ENCODE data around the gene CFAP47.
"Not testable (repeated sequence)": the region's sequence is repeated elsewhere in the genome, so short reads cannot be mapped to it uniquely, and the experiment has no call there.

CFAP47 gene

GRCh38 chrX:36218801-36219200 is 299.3 kb downstream of the CFAP47 start:
- DNase-seq (ENCODE audit: low read depth in 2 of 3, low spot score in 1 of 3): no peak

- DNase-seq (ENCODE audit: low read depth in 2 of 3, low spot score in 1 of 3): not testable (repeated sequence)
Measured at GRCh38 chrX:36234840-36235528, 315.4 kb downstream of the CFAP47 start.

- no peak for DNase-seq (ENCODE audit: low read depth in 2 of 3, low spot score in 1 of 3)
Measured at GRCh38 chrX:36241397-36241796, 321.9 kb downstream of the CFAP47 start.

- no peak for DNase-seq (ENCODE audit: low read depth in 2 of 3, low spot score in 1 of 3)
Measured at GRCh38 chrX:36266155-36266554, 346.6 kb downstream of the CFAP47 start.

GRCh38 chrX:36310136-36310535 is 390.6 kb downstream of the CFAP47 start:
- DNase-seq (ENCODE audit: low read depth in 2 of 3, low spot score in 1 of 3): no peak

- DNase-seq (ENCODE audit: low read depth in 2 of 3, low spot score in 1 of 3): no peak
Measured at GRCh38 chrX:36314303-36314702, 394.8 kb downstream of the CFAP47 start.

- DNase-seq (ENCODE audit: low read depth in 2 of 3, low spot score in 1 of 3): no peak
Measured at GRCh38 chrX:36334572-36334971, 415.0 kb downstream of the CFAP47 start.

GRCh38 chrX:36336751-36337150 is 417.2 kb downstream of the CFAP47 start:
- no peak for DNase-seq (ENCODE audit: low read depth in 2 of 3, low spot score in 1 of 3)

GRCh38 chrX:36344301-36344700 is 424.8 kb downstream of the CFAP47 start:
- no peak for DNase-seq (ENCODE audit: low read depth in 2 of 3, low spot score in 1 of 3)

- DNase-seq (ENCODE audit: low read depth in 2 of 3, low spot score in 1 of 3): no peak
Measured at GRCh38 chrX:36348509-36348908, 429.0 kb downstream of the CFAP47 start.

GRCh38 chrX:36357855-36358254 is 438.3 kb downstream of the CFAP47 start:
- DNase-seq (ENCODE audit: low read depth in 2 of 3, low spot score in 1 of 3): no peak

GRCh38 chrX:36364262-36364661 is 444.7 kb downstream of the CFAP47 start:
- DNase-seq (ENCODE audit: low read depth in 2 of 3, low spot score in 1 of 3): no peak

GRCh38 chrX:36383495-36383894 is 464.0 kb downstream of the CFAP47 start:
- DNase-seq (ENCODE audit: low read depth in 2 of 3, low spot score in 1 of 3): no peak

GRCh38 chrX:36388901-36389300 is 469.4 kb downstream of the CFAP47 start:
- DNase-seq (ENCODE audit: low read depth in 2 of 3, low spot score in 1 of 3): no peak

- no peak for DNase-seq (ENCODE audit: low read depth in 2 of 3, low spot score in 1 of 3)
Measured at GRCh38 chrX:36401774-36402173, 482.2 kb downstream of the CFAP47 start.

GRCh38 chrX:36407836-36408235 is 488.3 kb downstream of the CFAP47 start:
- DNase-seq (ENCODE audit: low read depth in 2 of 3, low spot score in 1 of 3): no peak

- DNase-seq (ENCODE audit: low read depth in 2 of 3, low spot score in 1 of 3): no peak
Measured at GRCh38 chrX:36414056-36414455, 494.5 kb downstream of the CFAP47 start.

- DNase-seq (ENCODE audit: low read depth in 2 of 3, low spot score in 1 of 3): no peak
Measured at GRCh38 chrX:36422368-36422767, 502.8 kb downstream of the CFAP47 start.

- DNase-seq (ENCODE audit: low read depth in 2 of 3, low spot score in 1 of 3): no peak
Measured at GRCh38 chrX:36431819-36432218, 512.3 kb downstream of the CFAP47 start.

- no peak for DNase-seq (ENCODE audit: low read depth in 2 of 3, low spot score in 1 of 3)
Measured at GRCh38 chrX:36434522-36434921, 515.0 kb downstream of the CFAP47 start.

Measured in stimulated activated CD4-positive, alpha-beta T cell treated with anti-CD3 and anti-CD28 coated beads, Interleukin-12 subunit alpha, Interleukin-12 subunit beta, amount 100 ng/mL, for 48 hours (primary cell).